Prostate gland (tissue), 2 donors: Measurements from ENCODE around the gene TBX2.

Experiments
- POLR2AphosphoS5 ChIP-seq: sonication (generic); formaldehyde crosslinking; IDR thresholded peaks from one replicate; pipeline ENCODE4 v1.6.1; 2017; ENCODE audit warnings: antibody characterized with exemption
- TF ChIP-seq, protein P1 (sequence below), 4 experiments: fragments of 200-600 bp in 2 of 4; fragments of 450-650 bp in 2 of 4; sonication (generic) in 2 of 4; IDR thresholded peaks; 1 replicate in 3 of 4; 2 replicates in 1 of 4; pipeline ENCODE4 v1.5.1; 2016 to 2019; ENCODE audit warnings: antibody characterized with exemption in 4 of 4, mild to moderate bottlenecking in 2 of 4, moderate library complexity in 2 of 4

DNA sequence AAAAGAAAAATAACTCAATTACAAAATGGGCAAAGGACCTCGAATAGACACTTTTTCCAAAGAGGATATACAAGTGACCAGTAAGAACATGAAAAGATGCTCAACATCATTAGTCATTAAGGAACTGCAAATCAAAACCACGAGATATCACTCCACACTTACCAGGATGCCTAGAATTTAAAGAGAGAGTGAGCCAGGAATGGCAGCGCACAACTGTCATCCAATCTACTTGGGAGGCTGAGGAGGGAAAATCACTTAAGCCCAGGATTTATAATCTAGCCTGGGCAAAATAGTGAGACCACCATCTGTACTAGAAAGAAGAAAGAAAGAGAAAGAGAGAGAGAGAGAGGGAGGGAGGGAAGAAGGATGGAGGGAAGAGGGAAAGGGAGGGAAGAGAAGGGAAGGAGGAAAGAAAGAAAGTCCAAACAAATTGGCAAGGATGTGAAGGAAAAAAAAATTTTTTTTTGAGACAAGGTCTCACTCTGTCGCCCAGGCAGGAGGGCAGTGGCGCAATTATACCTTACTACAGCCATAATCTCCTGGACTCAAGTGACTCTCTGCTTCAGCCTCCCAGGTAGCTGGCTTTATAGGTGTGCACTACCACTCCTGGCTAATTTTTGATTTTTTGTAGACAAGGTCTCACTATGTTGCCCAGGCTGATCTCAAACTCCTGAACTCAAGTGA, 22.6 kb downstream of the TBX2 start:
- TF ChIP-seq, protein P1, sequence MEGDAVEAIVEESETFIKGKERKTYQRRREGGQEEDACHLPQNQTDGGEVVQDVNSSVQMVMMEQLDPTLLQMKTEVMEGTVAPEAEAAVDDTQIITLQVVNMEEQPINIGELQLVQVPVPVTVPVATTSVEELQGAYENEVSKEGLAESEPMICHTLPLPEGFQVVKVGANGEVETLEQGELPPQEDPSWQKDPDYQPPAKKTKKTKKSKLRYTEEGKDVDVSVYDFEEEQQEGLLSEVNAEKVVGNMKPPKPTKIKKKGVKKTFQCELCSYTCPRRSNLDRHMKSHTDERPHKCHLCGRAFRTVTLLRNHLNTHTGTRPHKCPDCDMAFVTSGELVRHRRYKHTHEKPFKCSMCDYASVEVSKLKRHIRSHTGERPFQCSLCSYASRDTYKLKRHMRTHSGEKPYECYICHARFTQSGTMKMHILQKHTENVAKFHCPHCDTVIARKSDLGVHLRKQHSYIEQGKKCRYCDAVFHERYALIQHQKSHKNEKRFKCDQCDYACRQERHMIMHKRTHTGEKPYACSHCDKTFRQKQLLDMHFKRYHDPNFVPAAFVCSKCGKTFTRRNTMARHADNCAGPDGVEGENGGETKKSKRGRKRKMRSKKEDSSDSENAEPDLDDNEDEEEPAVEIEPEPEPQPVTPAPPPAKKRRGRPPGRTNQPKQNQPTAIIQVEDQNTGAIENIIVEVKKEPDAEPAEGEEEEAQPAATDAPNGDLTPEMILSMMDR (IDR thresholded peaks at IDR 0.05), result no peak
- TF ChIP-seq POLR2AphosphoS5, result no peak
